Colon (tissue), 2 donors: ENCODE results near the gene UBE3C.
"Not testable (repeated sequence)": the region's sequence is repeated elsewhere in the genome, so short reads cannot be mapped to it uniquely, and the experiment has no call there.

Source experiments
- FAIRE-seq: peaks from 2 replicates; lab custom pipeline; 2012; peaks lifted over from hg19 to GRCh38; lab: Jason Lieb, UNC
- donor health status: control.
- donor health status: control.

The UBE3C gene

DNA sequence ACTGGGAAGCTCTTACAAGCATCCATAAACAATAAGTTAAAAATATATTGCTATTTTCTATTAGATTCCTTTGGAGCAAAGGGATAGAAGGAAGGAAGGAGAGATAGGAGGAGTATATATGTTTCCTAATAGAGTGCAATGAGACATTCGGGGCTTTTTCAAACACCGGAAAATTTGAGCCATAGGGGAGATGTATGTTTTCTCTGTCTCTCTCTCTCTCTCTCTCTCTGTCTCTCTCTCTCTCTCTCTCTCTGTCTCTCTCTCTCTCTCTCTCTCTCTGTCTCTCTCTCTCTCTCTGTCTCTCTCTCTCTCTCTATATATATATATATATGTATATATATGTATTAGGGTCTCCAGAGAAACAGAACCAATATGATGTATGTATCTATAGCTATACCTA, 7.9 kb upstream of the UBE3C start:
- not testable (repeated sequence) for FAIRE-seq

GRCh38 chr7:157132796-157133195, 5.9 kb upstream of the UBE3C start:
- FAIRE-seq: no peak

GRCh38 chr7:157133304-157133703, 5.4 kb upstream of the UBE3C start:
- no peak for FAIRE-seq

DNA sequence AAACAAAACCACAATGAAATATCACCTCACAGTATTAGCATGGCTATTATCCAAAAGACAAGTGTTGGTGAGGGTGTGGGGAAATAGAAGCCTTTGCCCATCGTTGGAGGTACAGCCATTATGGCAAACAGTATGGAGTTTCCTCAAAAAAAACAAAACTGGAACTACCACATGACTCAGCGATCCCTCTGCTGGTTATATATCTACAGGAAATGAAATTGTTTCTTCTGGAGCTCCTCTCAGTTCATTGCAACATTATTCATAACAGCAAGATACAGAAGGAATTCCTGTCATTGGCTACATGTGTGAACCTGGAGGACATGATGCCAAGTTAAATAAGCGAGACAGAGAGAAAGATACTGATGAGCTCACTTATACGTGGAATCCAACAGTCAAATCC, 2.4 kb upstream of the UBE3C start:
- no peak for FAIRE-seq

- FAIRE-seq: no peak
These were observed 664 bp upstream of the UBE3C start for GRCh38 chr7:157138101-157138423.

- no peak for FAIRE-seq
These were observed 534 bp downstream of the UBE3C start for GRCh38 chr7:157139111-157139809.

GRCh38 chr7:157139810-157140510, 1.2 kb downstream of the UBE3C start:
- FAIRE-seq: no peak

GRCh38 chr7:157140511-157140905, 1.8 kb downstream of the UBE3C start:
- no peak for FAIRE-seq

- no peak for FAIRE-seq
These were observed 2.9 kb downstream of the UBE3C start for GRCh38 chr7:157141525-157142060.

GRCh38 chr7:157143788-157144187, 5.1 kb downstream of the UBE3C start:
- FAIRE-seq: no peak

DNA sequence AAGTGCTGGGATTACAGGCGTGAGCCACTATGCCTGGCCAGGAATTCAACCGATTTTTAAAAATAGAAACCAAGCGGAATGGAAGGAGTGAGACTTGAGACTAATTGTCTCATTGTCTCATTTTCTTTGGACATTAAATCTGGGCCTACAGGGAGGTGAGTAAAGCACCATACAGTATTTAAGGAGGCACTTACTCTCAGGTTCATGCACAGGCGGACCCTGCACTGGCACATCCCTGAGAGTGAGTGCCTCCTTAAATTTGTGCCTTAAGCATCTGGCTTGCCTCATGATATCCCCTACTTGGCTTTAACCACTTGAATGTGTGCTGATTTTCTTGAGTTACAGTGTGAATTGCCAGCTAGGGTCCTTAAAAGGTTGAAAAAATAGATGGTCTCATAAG, 10.6 kb downstream of the UBE3C start:
- FAIRE-seq: no peak

- no peak for FAIRE-seq
These were observed 12.2 kb downstream of the UBE3C start for GRCh38 chr7:157150882-157151281.

DNA sequence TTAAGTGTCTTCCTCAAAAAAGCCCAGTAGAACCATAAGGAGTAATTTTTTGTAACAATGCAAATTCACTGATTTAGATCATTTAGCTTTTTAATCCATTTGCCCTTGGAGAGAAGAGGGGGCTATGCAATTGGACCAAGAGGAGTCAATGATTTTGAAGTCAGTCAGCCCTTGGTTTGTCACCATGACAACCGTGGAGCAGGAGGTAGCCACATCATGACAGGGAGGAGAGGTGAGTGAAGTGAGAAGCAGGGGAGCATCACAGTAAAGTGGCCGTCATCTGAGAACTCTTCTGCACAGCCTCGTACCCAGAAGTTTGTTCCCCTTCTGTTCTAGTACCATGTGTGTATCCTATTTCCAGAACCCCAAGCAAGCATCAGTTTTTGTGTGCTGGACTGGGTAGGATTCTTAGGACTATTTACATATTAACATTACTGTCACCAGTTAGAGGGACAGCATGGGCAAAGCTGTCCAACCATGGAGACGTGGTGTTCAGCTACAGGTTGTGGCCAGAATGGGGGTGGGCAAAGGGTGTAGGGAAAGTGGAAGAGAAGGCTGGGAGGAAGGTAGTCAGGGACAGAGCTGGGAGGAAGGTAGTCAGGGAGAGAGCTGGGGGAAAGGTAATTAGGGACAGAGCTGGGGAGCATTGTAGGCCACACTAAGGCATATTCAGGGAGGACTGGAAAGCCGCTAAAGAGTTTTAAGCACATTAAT, 13.1 kb downstream of the UBE3C start:
- FAIRE-seq: no peak

GRCh38 chr7:157152391-157152937, 13.7 kb downstream of the UBE3C start:
- no peak for FAIRE-seq

GRCh38 chr7:157153260-157153659, 14.5 kb downstream of the UBE3C start:
- FAIRE-seq: no peak

DNA sequence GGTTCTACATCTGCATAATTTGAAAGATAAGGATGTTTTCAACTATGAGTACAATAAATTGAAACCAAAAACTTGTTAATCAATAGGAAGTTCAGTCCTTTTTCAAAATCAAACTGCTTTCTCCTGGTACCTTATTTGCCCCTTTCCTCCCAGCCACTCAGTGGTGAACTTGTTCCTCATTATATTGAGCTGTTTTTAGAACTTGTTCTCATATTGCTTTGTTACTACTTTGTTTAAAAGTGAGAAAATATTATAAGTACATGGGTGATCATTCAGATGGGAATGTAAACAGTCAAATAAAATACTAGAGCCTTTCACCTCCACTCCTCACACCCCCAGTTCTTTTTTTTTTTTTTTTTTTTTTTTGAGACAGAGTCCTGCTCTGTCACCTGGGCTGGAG, 17.2 kb downstream of the UBE3C start:
- no peak for FAIRE-seq

DNA sequence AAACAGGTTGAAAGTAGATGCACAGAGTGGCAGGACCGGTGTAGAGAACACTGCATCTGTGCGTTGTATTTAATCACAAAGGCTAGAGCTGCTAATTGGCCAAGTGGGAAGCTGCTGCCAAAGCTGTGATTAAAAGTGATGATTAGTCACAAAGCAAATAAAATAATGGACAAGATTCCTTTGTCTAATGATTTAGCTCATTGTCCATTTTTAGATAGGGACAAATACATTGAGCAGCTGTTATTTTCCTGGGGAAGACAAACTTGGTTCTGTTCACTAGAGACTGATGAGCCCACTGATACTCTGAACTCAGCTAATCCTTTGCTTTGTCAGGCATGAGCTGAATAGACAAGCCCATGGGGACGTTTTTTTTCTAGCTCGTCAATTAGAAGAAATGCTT, 19.7 kb downstream of the UBE3C start:
- FAIRE-seq: no peak

DNA sequence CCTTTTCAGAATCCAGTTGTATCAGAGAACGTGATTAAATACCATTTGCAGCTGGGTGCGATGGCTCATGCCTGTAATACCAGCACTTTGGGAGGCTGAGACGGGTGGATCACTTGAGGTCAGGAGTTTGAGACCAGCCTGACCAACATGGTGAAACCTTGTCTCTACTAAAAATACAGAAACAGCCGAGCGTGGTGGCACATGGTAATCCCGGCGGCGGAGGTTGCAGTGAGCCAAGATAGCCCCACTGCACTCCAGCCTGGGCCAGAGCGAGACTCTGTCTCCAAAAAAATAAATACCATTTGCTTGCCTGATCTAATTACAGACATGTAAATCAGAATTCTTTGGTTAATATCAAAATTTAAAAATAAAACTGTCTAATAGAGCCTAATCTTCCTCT, 20.8 kb downstream of the UBE3C start:
- not testable (repeated sequence) for FAIRE-seq

DNA sequence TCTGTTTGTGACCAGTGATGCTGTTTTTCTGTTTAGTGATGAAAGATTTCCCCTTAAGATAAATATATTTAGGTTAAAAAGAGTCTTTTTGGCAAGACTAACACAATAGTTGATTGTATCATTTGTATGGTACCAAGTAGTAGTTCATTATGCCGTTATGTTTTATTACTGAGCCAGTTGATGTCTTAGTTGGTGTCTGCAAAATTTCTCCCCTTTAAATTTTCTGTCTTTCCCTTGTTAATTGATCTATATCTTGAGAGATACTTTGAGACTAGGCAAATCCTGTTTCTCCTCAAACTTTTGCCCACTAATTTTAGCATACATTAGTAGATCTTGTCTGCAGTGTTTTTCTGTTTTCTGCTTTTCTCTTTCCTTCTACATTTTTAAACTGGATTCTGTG, 21.7 kb downstream of the UBE3C start:
- no peak for FAIRE-seq

DNA sequence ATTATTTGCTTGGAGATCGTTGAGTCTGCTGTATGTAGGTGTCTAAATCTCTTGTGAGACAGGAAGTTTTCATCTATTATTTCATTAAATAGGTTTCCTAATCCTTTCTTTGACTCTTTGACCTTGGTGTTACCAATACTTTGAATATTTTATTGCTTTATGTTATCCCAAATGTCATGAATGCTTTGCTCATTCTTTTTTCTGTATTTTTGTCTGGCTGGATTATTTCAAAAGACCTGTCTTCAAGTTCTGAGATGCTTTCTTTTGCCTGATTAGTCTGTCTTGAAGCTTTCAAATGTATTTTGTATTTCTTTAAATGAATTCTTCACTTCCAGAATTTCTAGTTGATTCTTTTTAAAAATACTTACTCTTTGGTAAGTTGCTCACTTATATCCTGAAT, 27.3 kb downstream of the UBE3C start:
- FAIRE-seq: no peak

- FAIRE-seq: no peak
These were observed 29.8 kb downstream of the UBE3C start for GRCh38 chr7:157168571-157168970.

DNA sequence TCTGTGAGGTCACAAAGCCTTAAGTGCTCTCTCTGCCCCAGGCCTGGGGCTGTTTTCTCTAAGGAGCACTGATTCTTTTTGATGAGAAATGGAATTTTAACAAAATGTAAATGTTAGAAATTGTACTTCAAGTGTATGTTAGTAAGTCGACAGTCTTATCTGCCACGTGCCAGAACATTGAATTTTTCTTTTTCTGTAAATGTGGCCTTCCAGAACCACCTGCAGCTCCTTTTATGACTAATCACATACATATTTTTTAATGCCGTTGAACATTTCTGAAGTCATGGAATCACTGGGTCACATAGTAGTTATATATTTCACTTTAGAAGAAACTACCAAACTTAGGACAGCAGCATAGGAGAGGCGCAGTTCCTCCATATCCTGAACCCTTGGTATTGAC, 38.0 kb downstream of the UBE3C start:
- no peak for FAIRE-seq
